GM19238 (cell line): ENCODE data around the gene MRPL41.
"Not testable (repeated sequence)": the region's sequence is repeated elsewhere in the genome, so short reads cannot be mapped to it uniquely, and the experiment has no call there.

ENCODE experiments used
- DNase-seq: peaks from one replicate; pipeline ENCODE4 v3.0.0; 2011; ENCODE audit warnings: low spot score; ENCODE audit not compliant: insufficient read length

Gene MRPL41

GRCh38 chr9:137552022-137552768, 516 bp downstream of the MRPL41 start:
- peak; percentile 61 for DNase-seq

GRCh38 chr9:137553654-137554053, 2.0 kb downstream of the MRPL41 start:
- not testable (repeated sequence) for DNase-seq

- no peak for DNase-seq
Observed at GRCh38 chr9:137554349-137554748, 2.7 kb downstream of the MRPL41 start.

- no peak for DNase-seq
Observed at GRCh38 chr9:137555179-137555578, 3.5 kb downstream of the MRPL41 start.

GRCh38 chr9:137556069-137556838, 4.6 kb downstream of the MRPL41 start:
- no peak for DNase-seq

- DNase-seq, result no peak
Observed at GRCh38 chr9:137558127-137558526, 6.4 kb downstream of the MRPL41 start.

- DNase-seq, result no peak
Observed at GRCh38 chr9:137564134-137564533, 12.5 kb downstream of the MRPL41 start.

GRCh38 chr9:137564817-137565411, 13.2 kb downstream of the MRPL41 start:
- DNase-seq, result no peak

GRCh38 chr9:137568445-137568844, 16.8 kb downstream of the MRPL41 start:
- DNase-seq, result not testable (repeated sequence)

- DNase-seq, result no peak
Observed at GRCh38 chr9:137569609-137570203, 18.0 kb downstream of the MRPL41 start.

GRCh38 chr9:137570566-137570965, 18.9 kb downstream of the MRPL41 start:
- no peak for DNase-seq

GRCh38 chr9:137574192-137574591, 22.5 kb downstream of the MRPL41 start:
- no peak for DNase-seq

GRCh38 chr9:137575364-137575715, 23.7 kb downstream of the MRPL41 start:
- no peak for DNase-seq

GRCh38 chr9:137575716-137576411, 24.2 kb downstream of the MRPL41 start:
- DNase-seq, result no peak

GRCh38 chr9:137578518-137579258, 27.0 kb downstream of the MRPL41 start, which contains the start of gene DPH7:
TSS of gene DPH7 (minus strand) at chr9:137578925. CDS start at chr9:137578777, 148 bp downstream.
- peak; percentile 100 for DNase-seq

- no peak for DNase-seq
Observed at GRCh38 chr9:137579259-137579604, 27.6 kb downstream of the MRPL41 start.

- DNase-seq, result no peak
Observed at GRCh38 chr9:137580209-137580953, 28.7 kb downstream of the MRPL41 start.

GRCh38 chr9:137580954-137581322, 29.3 kb downstream of the MRPL41 start:
- DNase-seq, result no peak

GRCh38 chr9:137581361-137582285, 29.9 kb downstream of the MRPL41 start:
- DNase-seq, result no peak
